Psoas muscle (tissue), 8 donors: ENCODE measurements around the gene LZIC. TPM values are rescaled to one million over a fixed set of nuclear protein-coding genes. Genes with fewer than 3 reads are reported as not detected.

Source experiments
- ATAC-seq, 4 donors: fragments of 200-7000 bp; cut with Tn5 transposase; one replicate each; pipeline ENCODE4 v1.9.1; 2020; ENCODE audit warnings: moderate library complexity in 3 of 4, mild to moderate bottlenecking in 2 of 4
- DNase-seq, 2 donors: peaks; one replicate each; pipeline ENCODE4 v3.0.0-alpha.2; 2020
- H3K27ac ChIP-seq: fragments of 200-600 bp; one replicate; pipeline ENCODE4 v1.8.0; 2022
- H3K27me3 ChIP-seq, 3 donors: fragments of 200-600 bp in 1 of 3; one replicate each; pipeline versions ENCODE4 v1.6.1 to v1.8.0; 2013 to 2022; ENCODE audit warnings: low read length in 2 of 3, mild to moderate bottlenecking in 2 of 3, moderate library complexity in 1 of 3; ENCODE audit not compliant: insufficient read depth in 3 of 3
- H3K36me3 ChIP-seq, 2 donors: fragments of 200-600 bp in 1 of 2; one replicate each; pipeline versions ENCODE4 v1.6.1 to v1.8.0; 2013 to 2022; ENCODE audit warnings: low read depth in 1 of 2, mild to moderate bottlenecking in 1 of 2, moderate library complexity in 1 of 2; ENCODE audit not compliant: insufficient read depth in 1 of 2
- H3K4me1 ChIP-seq: fragments of 200-600 bp; one replicate; pipeline ENCODE4 v1.8.0; 2022
- H3K4me3 ChIP-seq: fragments of 200-600 bp; one replicate; pipeline ENCODE4 v1.8.0; 2022; ENCODE audit warnings: mild to moderate bottlenecking
- H3K9me3 ChIP-seq: fragments of 200-600 bp; one replicate; pipeline ENCODE4 v1.8.0; 2022
- WGBS, 3 donors: extraction: QIAGEN DNeasy Blood & Tissue Kit; methylation state at CpG; one replicate each; pipeline versions ENCODE4 v1.1.6 to v1.1.7; 2013; 5-methylcytosine and 5-hydroxymethylcytosine counted together
- intact Hi-C, 2 donors: fragments of 100-400 bp; cut with DNase I; formaldehyde crosslinking; loops; one replicate each; pipeline versions ENCODE4 v1.11.0 to v1.14.2; 2022
- polyA plus RNA-seq, 3 donors: library from polyadenylated mRNA; stranded (reverse); fragments of 200-250 nt; gene quantifications; one replicate each; pipeline ENCODE4 v1.2.3, GENCODE V29; 2013
- total RNA-seq, 4 donors: library from RNA; stranded (reverse); fragmentation: NEBNext Ultra II Directional in 2 of 4; extraction: Animal tissue kit (Norgen Biotek cat#: 25700) in 2 of 4; gene quantifications; one replicate each; pipeline versions ENCODE4 v1.2.1 to v1.2.4, GENCODE V29; 2021 to 2023
- TF ChIP-seq, protein P1 (sequence below): fragments of 200-600 bp; IDR thresholded peaks from one replicate; pipeline ENCODE4 v1.8.0; 2022; ENCODE audit warnings: antibody characterized with exemption
- donor health status: healthy with polysubstance abuse.
- donor health status: DM: no; HTN: no; CAD: no; lungs with moderate emphysema.
- donor health status: Bipolar disorder and iron deficiency.
- donor health status: healthy.
- donor health status: DM: yes; HTN: yes; CAD: no.
- donor health status: DM: no; HTN: no; CAD: no.
- donor health status: DM: no; HTN: no; CAD: no.
- donor health status: DM: yes; HTN: yes; CAD: no.

Gene LZIC
- total and polyA plus RNA-seq, 7 donors: 17.3 to 37.5 (median 23.3) TPM

DNA sequence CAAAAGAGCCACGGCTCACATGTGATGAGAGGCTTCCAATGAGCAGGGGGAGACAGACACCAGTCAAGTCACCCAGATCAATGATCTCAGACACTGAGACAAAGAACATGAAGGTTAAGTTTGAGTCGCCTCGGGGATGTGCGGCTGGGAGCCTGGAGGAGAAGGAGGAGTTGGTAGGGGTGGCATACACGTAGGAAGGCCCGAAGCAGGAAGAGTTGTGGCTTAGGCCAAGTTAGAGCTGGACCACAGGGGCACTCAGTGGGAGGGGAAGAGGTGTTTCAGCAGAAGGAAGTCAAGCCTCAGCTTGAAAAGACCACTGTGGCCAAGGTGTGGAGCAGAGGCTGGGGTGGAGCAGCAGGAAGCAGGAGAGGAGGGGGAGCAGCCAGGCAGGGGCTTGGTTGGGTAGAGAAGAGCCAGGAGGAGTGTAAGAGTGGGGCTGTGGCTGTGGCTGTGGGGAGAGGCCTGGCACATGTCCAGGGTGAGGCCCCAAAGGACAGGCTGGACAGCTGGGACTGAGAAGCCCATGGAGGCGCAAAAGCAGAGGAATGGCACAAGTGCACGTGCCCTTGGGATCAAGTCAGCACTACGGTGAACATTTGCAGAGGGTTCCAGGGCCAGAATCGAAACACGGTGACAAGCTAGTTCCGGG, 60.8 kb downstream of the LZIC start:
- H3K36me3 ChIP-seq: no peaks in the 10 kb centered on the region
- no peaks in the 10 kb centered on the region for H3K4me1 ChIP-seq
- WGBS, 3 donors: 66 to 71% (median 70%) methylated on average over 12 of the region's 12 CpGs
- intact Hi-C loops: no loop called here
- ATAC-seq: no peak
- TF ChIP-seq, protein P1, sequence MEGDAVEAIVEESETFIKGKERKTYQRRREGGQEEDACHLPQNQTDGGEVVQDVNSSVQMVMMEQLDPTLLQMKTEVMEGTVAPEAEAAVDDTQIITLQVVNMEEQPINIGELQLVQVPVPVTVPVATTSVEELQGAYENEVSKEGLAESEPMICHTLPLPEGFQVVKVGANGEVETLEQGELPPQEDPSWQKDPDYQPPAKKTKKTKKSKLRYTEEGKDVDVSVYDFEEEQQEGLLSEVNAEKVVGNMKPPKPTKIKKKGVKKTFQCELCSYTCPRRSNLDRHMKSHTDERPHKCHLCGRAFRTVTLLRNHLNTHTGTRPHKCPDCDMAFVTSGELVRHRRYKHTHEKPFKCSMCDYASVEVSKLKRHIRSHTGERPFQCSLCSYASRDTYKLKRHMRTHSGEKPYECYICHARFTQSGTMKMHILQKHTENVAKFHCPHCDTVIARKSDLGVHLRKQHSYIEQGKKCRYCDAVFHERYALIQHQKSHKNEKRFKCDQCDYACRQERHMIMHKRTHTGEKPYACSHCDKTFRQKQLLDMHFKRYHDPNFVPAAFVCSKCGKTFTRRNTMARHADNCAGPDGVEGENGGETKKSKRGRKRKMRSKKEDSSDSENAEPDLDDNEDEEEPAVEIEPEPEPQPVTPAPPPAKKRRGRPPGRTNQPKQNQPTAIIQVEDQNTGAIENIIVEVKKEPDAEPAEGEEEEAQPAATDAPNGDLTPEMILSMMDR: no peak
- no peak overlapping the region for H3K27ac ChIP-seq
- peak in 1 of 2 donors; percentile 27 for DNase-seq
- no peaks in the 10 kb centered on the region for H3K27me3 ChIP-seq
- no peaks in the 10 kb centered on the region for H3K9me3 ChIP-seq
- H3K4me3 ChIP-seq: no peak overlapping the region

DNA sequence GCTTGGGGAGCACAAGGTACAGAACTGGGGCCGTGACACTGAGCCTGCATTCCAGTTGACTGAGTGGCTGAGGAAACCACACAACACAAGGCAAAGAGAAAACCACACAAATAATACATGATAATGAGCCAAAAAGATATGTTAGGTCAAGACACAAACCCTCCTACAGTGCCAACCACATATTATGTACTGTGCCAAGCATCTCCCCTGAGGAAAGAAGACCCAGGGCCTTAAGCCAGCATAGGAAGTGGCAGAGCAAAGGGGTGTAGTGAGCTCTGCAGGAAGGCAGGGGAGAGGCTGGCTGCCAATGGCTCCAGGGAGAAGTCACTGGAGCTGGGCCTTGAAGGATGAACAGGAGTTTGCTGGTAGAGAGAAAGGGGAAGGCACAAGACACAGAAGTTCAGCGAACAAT, 61.3 kb downstream of the LZIC start:
- H3K27ac ChIP-seq: no peak overlapping the region
- ATAC-seq (no peak), DNase-seq (peak in 1 of 2 donors; percentile 4)
- H3K9me3 ChIP-seq: no peaks in the 10 kb centered on the region
- no peak overlapping the region for H3K4me3 ChIP-seq
- H3K4me1 ChIP-seq: no peaks in the 10 kb centered on the region
- intact Hi-C loops: no loop called here
- TF ChIP-seq, protein P1: no peak
- H3K27me3 ChIP-seq: no peaks in the 10 kb centered on the region
- no peaks in the 10 kb centered on the region for H3K36me3 ChIP-seq
- WGBS, 3 donors: 83 to 96% (median 91%) methylated on average over 2 of the region's 2 CpGs

Other genes starting within 250 kb of the LZIC start
- 10 to 100 TPM; 19.7 to 48.7 (median 23.8) TPM for gene CLSTN1, start 119.4 kb downstream of the LZIC start, total RNA-seq
- gene CLSTN1, start 119.4 kb downstream of the LZIC start, polyA plus RNA-seq: 10 to 100 TPM in 2 of 3 donors, 1 to 10 TPM in 1; 7.3 to 11.0 (median 10.4) TPM
- gene CTNNBIP1, start 33.1 kb downstream of the LZIC start, total RNA-seq: 10 to 100 TPM; 12.7 to 18.5 (median 14.8) TPM
- gene CTNNBIP1, start 33.1 kb downstream of the LZIC start, polyA plus RNA-seq: 10 to 100 TPM in 2 of 3 donors, 1 to 10 TPM in 1; 5.9 to 11.9 (median 10.3) TPM
- gene NMNAT1, start 84 bp upstream of the LZIC start, total RNA-seq: 10 to 100 TPM in 3 of 4 donors, 1 to 10 TPM in 1; 8.0 to 18.2 (median 14.0) TPM
- 10 to 100 TPM in 2 of 3 donors, 1 to 10 TPM in 1; 6.9 to 16.9 (median 10.2) TPM for gene NMNAT1, start 84 bp upstream of the LZIC start, polyA plus RNA-seq
- 10 to 100 TPM in 1 of 4 donors, 1 to 10 TPM in 2, under 1 TPM in 1; 0.89 to 13.9 (median 5.4) TPM for gene RBP7, start 53.8 kb upstream of the LZIC start, total RNA-seq
- gene RBP7, start 53.8 kb upstream of the LZIC start, polyA plus RNA-seq: 10 to 100 TPM in 1 of 3 donors, 1 to 10 TPM in 2; 7.0 to 10.4 (median 7.2) TPM
- gene UBE4B, start 89.6 kb upstream of the LZIC start, total RNA-seq: 10 to 100 TPM; 48.3 to 90.9 (median 60.7) TPM
- 10 to 100 TPM; 28.8 to 88.0 (median 29.8) TPM for gene UBE4B, start 89.6 kb upstream of the LZIC start, polyA plus RNA-seq